ENCODE measurements around the gene OR51L1.

OR51L1 gene

DNA sequence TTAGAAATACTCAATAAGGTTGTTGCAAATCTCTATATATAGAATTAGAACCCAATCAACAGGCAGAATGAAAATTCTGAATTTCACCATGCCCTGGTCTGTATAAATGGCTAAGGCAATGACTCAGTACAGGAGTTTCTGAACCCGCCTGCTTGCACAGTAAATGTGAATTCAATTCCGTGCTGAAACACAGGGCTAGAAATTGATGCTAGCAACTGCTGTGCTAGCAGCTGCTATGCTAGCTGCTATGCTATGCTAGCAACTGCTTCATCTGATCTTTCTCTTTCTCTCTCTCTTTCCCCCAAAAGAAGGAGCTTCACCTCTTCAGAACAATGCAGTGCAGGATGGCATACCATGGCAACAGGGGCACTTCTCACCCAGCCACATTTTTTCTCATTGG, 42.0 kb downstream of the OR51L1 start:
- TF ChIP-seq, protein P1, sequence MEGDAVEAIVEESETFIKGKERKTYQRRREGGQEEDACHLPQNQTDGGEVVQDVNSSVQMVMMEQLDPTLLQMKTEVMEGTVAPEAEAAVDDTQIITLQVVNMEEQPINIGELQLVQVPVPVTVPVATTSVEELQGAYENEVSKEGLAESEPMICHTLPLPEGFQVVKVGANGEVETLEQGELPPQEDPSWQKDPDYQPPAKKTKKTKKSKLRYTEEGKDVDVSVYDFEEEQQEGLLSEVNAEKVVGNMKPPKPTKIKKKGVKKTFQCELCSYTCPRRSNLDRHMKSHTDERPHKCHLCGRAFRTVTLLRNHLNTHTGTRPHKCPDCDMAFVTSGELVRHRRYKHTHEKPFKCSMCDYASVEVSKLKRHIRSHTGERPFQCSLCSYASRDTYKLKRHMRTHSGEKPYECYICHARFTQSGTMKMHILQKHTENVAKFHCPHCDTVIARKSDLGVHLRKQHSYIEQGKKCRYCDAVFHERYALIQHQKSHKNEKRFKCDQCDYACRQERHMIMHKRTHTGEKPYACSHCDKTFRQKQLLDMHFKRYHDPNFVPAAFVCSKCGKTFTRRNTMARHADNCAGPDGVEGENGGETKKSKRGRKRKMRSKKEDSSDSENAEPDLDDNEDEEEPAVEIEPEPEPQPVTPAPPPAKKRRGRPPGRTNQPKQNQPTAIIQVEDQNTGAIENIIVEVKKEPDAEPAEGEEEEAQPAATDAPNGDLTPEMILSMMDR (IDR thresholded peaks at IDR 0.05; ENCODE audit: low read depth, low read length): no peak
- H3K4me3 ChIP-seq (ENCODE audit: low read depth, low read length): no peak overlapping the region
- no peak for DNase-seq
- H3K9me3 ChIP-seq (ENCODE audit: severe bottlenecking): no peaks in the 10 kb centered on the region
- H3K27me3 ChIP-seq (ENCODE audit: insufficient read depth, low read depth, severe bottlenecking): peaks cover 41% of the 10 kb centered on the region
- no peaks in the 10 kb centered on the region for H3K36me3 ChIP-seq
- H3K27ac ChIP-seq: no peak overlapping the region

DNA sequence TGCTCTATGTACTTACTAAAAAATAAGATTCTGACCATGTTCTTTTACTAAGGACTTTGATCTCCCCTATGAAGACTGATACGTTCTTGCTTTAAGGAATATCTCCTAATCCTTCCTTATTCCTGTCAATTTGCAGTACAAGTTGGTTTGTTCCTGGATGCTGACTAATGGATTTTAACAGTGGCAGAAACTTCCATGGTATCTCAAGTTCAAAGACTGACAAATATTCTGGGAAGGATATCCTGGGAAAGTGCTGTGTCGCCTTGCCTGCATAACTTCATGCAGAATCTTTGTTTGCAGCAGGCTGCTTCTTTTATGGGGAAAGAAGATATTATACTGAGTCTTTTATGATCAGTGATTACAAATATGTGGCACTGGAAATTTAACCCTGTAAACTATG, 43.3 kb downstream of the OR51L1 start:
- H3K4me3 ChIP-seq (ENCODE audit: low read depth, low read length): no peak overlapping the region
- no peaks in the 10 kb centered on the region for H3K9me3 ChIP-seq (ENCODE audit: severe bottlenecking)
- H3K27ac ChIP-seq: no peak overlapping the region
- no peak for DNase-seq
- TF ChIP-seq, protein P1 (IDR thresholded peaks at IDR 0.05; ENCODE audit: low read depth, low read length): no peak
- H3K27me3 ChIP-seq (ENCODE audit: insufficient read depth, low read depth, severe bottlenecking): peaks cover 41% of the 10 kb centered on the region
- H3K36me3 ChIP-seq: no peaks in the 10 kb centered on the region

DNA sequence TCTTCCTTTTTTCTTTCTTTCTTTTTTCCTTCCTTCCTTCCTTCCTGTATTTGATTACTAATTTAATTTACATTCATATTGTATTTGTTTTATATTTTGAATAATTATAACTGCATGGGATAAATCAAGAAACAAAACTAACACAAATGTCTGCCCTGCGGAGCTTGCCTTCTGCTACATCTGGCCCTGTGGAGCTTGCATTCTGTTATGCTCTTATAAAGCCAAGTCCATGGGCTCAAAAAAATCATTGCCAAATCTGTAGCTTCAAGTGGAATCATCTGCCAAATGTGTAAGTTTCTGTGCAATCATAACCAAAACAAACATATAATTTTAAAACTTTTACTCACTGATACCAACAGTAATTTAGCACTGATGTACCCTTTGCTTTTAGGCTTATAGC, 43.7 kb downstream of the OR51L1 start:
- Histone ChIP-seq H3K27me3 (ENCODE audit: insufficient read depth, low read depth, severe bottlenecking) (peaks cover 44% of the 10 kb centered on the region), H3K9me3 (ENCODE audit: severe bottlenecking) (no peaks in the 10 kb centered on the region), H3K27ac (no peak overlapping the region), H3K4me3 (ENCODE audit: low read depth, low read length) (no peak overlapping the region), H3K36me3 (no peaks in the 10 kb centered on the region)
- TF ChIP-seq, protein P1 (IDR thresholded peaks at IDR 0.05; ENCODE audit: low read depth, low read length): no peak
- no peak for DNase-seq

DNA sequence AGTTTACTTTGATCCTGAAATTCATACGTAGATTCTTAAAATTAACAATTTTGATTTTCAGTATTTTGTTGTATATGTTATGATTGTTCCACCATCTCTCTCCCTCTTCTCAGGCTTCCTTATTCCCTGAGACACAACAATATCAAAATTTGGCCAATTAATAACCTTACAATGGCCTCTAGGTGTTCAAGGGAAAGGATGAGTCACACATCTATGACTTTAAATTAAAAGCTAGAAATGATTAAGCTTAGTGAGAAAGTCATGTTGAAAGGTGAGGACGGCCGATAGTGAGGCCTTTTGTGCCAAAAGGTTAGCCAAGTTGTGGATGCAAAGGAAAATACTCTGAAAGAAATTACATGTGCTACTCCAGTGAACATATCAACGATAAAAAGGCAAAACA, 46.2 kb downstream of the OR51L1 start:
- H3K36me3 ChIP-seq: no peaks in the 10 kb centered on the region
- no peak overlapping the region for H3K27ac ChIP-seq
- DNase-seq: no peak
- no peaks in the 10 kb centered on the region for H3K9me3 ChIP-seq (ENCODE audit: severe bottlenecking)
- peaks cover 53% of the 10 kb centered on the region for H3K27me3 ChIP-seq (ENCODE audit: insufficient read depth, low read depth, severe bottlenecking)
- TF ChIP-seq, protein P1 (IDR thresholded peaks at IDR 0.05; ENCODE audit: low read depth, low read length): no peak
- H3K4me3 ChIP-seq (ENCODE audit: low read depth, low read length): no peak overlapping the region

DNA sequence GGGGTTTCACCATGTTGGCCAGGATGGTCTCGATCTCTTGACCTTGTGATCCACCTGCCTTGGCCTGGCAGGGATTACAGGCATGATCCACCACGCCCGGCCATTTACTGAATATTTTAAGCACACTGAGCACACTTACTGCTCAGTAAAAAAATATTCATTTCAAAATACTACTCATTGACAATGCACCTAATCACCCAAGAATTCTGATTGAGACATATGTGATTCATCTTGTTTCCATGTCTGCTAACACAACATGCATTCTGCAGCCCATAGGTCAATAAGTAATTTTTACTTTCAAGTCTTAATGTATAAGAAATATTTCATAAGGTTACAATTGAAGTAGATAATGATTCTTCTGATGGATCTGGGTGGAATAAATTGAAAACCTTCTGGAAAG, 47.4 kb downstream of the OR51L1 start:
- no peak overlapping the region for H3K27ac ChIP-seq
- TF ChIP-seq, protein P1 (IDR thresholded peaks at IDR 0.05; ENCODE audit: low read depth, low read length): no peak
- peaks cover 45% of the 10 kb centered on the region for H3K27me3 ChIP-seq (ENCODE audit: insufficient read depth, low read depth, severe bottlenecking)
- DNase-seq: no peak
- no peaks in the 10 kb centered on the region for H3K9me3 ChIP-seq (ENCODE audit: severe bottlenecking)
- no peak overlapping the region for H3K4me3 ChIP-seq (ENCODE audit: low read depth, low read length)
- H3K36me3 ChIP-seq: no peaks in the 10 kb centered on the region

DNA sequence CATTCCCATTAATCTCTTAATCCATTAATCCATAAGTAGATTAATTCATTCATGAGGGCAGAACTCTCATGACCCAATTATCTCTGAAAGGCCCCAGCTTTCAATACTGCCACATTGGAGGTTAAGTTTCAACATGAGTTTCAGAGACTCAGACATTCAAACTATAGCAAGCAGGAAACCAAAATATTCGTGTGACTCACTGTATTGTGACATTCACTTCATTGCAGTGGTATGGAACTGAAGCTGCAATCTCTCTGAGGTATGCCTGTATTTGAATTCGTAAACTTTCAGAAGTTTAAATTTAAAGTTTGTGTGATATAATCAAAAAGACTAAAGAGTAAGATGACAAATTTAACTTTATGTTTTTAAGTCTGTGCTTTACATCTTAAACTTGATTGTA, 48.7 kb downstream of the OR51L1 start:
- TF ChIP-seq, protein P1 (IDR thresholded peaks at IDR 0.05; ENCODE audit: low read depth, low read length): no peak
- no peaks in the 10 kb centered on the region for H3K9me3 ChIP-seq (ENCODE audit: severe bottlenecking)
- no peak for DNase-seq
- H3K27ac ChIP-seq: no peak overlapping the region
- H3K27me3 ChIP-seq (ENCODE audit: insufficient read depth, low read depth, severe bottlenecking): peaks cover 47% of the 10 kb centered on the region
- no peak overlapping the region for H3K4me3 ChIP-seq (ENCODE audit: low read depth, low read length)
- no peaks in the 10 kb centered on the region for H3K36me3 ChIP-seq

All from WERI-Rb-1 (cell line).